ENCODE data around the gene ZNF529. TPM values are rescaled to one million over a fixed set of nuclear protein-coding genes. Genes with fewer than 3 reads are reported as not detected.
A peak's percentile ranks its signal among the peaks of the same experiment; 100 is the strongest.

The ZNF529 gene
- total RNA-seq, 4 donors from 2014 or later: 11.0 to 15.9 (median 13.1) TPM

DNA sequence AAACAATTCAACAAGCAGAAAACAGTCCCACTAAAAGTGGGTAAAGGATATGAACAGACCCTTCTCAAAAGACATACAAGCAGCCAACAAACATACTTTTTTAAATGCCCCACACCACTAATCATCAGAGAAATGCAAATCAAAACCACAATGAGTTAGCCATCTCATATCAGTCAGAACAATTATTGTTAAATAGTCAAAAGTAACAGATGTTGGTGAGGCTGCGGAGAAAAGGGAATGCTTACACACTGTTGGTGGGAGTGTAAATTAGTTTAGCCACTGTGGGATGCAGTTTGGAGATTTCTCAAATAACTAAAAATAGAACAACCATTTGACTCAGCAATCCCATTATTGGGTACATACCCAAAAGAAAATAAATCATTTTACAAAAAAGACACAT is 8.7 kb downstream of the ZNF529 start:
- Histone ChIP-seq H3K36me3 (peaks cover 0 to 100% (median 25%) of the 10 kb centered on the region in 3 donors), H3K27me3 (no peaks in the 10 kb centered on the region), H3K9me3 (peaks cover 0 to 100% (median 53%) of the 10 kb centered on the region in 4 donors), H3K27ac (no peak overlapping the region), H3K4me3 (no peak overlapping the region), H3K4me1 (no peaks in the 10 kb centered on the region)
- no peak for DNase-seq (ENCODE audit: low spot score in 2 of 2)
- WGBS, 2 donors: 89 to 100% methylated on average over 1 of the region's 1 CpG
- TF ChIP-seq, protein P1, sequence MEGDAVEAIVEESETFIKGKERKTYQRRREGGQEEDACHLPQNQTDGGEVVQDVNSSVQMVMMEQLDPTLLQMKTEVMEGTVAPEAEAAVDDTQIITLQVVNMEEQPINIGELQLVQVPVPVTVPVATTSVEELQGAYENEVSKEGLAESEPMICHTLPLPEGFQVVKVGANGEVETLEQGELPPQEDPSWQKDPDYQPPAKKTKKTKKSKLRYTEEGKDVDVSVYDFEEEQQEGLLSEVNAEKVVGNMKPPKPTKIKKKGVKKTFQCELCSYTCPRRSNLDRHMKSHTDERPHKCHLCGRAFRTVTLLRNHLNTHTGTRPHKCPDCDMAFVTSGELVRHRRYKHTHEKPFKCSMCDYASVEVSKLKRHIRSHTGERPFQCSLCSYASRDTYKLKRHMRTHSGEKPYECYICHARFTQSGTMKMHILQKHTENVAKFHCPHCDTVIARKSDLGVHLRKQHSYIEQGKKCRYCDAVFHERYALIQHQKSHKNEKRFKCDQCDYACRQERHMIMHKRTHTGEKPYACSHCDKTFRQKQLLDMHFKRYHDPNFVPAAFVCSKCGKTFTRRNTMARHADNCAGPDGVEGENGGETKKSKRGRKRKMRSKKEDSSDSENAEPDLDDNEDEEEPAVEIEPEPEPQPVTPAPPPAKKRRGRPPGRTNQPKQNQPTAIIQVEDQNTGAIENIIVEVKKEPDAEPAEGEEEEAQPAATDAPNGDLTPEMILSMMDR (IDR thresholded peaks at IDR 0.05): no peak
- TF ChIP-seq POLR2A (IDR thresholded peaks at IDR 0.05) (no peak), EP300 (IDR thresholded peaks at IDR 0.05) (no peak)

DNA sequence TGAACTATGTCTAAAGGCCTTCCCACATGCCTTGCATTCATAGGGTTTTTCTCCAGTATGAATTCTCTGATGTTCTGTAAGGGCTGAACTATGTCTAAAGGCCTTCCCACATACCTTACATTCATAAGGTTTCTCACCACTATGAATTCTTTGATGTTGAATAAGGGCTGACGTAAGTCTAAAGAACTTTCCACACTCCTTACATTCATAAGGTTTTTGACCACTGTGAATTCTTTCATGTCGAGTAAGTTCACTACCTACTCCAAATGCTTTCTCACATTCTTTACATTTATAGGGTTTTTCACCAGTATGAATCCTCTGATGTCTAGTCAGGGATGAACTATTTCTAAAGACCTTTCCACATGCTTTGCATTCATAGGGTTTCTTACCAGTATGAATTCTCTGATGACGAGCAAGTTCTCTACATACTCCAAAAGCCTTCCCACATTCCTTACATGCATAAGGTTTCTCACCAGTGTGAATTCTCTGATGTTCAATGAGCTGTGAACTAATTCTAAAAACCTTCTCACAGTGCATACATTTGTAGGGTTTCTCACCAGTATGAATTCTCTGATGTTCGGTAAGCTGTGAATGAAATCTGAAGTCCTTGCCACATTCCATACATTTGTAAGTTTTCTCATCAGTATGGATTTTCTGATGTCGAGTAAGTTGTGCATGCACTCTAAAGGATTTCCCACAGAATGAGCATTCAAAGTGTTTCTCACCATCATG is 25.9 kb downstream of the ZNF529 start:
- H3K27ac ChIP-seq: no peak overlapping the region
- no peak for TF ChIP-seq EP300 (IDR thresholded peaks at IDR 0.05)
- TF ChIP-seq POLR2A (IDR thresholded peaks at IDR 0.05): no peak
- TF ChIP-seq, protein P1 (IDR thresholded peaks at IDR 0.05): no peak
- no peak overlapping the region for H3K4me3 ChIP-seq
- DNase-seq (ENCODE audit: low spot score in 2 of 2): no peak
- peaks cover 9 to 100% (median 47%) of the 10 kb centered on the region in 3 donors for H3K36me3 ChIP-seq
- H3K27me3 ChIP-seq: no peaks in the 10 kb centered on the region
- WGBS, 2 donors: 95 to 99% methylated on average over 5 of the region's 5 CpGs
- H3K9me3 ChIP-seq: peaks cover 19 to 100% (median 77%) of the 10 kb centered on the region in 4 donors
- H3K4me1 ChIP-seq: no peaks in the 10 kb centered on the region

DNA sequence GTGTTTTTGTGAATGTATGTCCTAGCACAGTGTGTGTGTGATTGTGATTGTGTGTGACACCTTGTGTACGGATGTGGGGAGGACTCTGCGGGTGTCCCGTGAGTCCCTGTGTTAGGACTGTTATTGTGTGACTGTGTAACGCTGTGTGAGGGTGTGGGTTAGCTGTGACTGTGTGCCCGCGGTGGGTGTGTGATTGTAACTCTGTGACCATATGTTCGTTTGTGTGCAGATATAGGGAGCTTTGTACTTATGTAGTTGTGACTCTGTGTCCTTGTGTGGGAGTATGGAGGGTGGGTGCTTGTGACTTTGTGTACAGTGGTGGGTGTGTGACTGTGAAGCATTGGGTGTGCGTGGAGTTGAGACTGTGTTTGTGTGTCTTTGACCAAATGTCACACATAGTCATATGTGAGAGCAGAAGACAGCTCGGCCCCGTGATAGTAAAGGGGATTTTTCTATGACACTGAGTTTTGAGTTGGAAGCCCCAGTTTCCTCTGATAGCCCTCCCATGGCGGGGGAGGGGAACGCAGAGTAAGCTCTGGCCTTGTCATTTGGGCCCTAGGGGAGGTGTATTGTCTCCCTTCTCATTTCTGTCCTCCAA is 44.1 kb downstream of the ZNF529 start:
- peaks cover 0 to 26% (median 7%) of the 10 kb centered on the region in 4 donors for H3K4me1 ChIP-seq
- H3K27ac ChIP-seq: peak overlapping the region; percentile 86 to 92 (median 90)
- WGBS, 2 donors: 12% methylated on average over 12 of the region's 12 CpGs
- TF ChIP-seq, protein P1 (IDR thresholded peaks at IDR 0.05): no peak
- TF ChIP-seq POLR2A (IDR thresholded peaks at IDR 0.05): no peak
- TF ChIP-seq EP300 (IDR thresholded peaks at IDR 0.05): no peak
- no peak for DNase-seq (ENCODE audit: low spot score in 2 of 2)
- peaks cover 0 to 71% (median 19%) of the 10 kb centered on the region in 4 donors for H3K9me3 ChIP-seq
- peak overlapping the region; percentile 53 to 83 (median 74) for H3K4me3 ChIP-seq
- H3K27me3 ChIP-seq: no peaks in the 10 kb centered on the region
- peaks cover 0 to 62% (median 14%) of the 10 kb centered on the region in 3 donors for H3K36me3 ChIP-seq

DNA sequence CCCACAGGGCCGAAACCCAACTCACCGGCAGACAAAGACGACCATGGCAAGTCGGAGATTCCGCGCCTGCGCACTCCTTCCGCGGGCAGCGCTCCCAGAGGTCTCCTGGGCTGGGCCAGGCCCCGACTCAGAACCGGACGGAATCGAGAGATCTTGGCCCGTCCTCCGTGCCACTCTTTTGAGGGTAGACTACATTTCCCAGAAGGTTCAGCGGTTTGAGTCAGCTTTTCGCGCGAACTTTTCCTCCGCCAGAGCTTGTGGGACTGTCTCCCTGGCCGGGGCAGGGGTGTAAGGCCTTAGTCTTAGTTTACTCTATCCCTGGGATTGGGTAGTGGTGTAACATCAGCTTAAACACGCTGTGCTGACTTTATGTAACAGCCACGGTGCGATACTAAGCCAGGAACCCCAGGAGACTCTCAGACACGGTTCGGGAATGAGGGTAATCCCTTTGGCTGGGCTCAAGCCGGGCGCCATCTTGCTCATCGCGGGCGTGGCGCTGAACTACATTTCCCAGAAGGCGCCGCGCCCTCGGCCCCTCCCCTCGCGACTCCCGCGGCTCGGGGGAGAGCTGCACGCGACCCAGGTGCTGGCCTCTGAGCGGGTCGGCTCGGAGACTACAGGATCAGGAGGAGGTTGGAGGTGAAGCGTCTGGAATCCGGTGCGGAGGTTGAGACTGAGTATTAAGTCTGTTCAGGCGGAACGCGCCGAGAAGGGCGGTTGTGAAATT is 44.7 kb downstream of the ZNF529 start, which contains the start of gene ZNF260:
Gene ZNF260, minus strand, starts transcription at position 78 of the 727 bp plus-strand sequence. CDS start 13,033 bp downstream, outside the sequence.
- peaks cover 0 to 71% (median 19%) of the 10 kb centered on the region in 4 donors for H3K9me3 ChIP-seq
- 0% methylated on average over 55 of the region's 55 CpGs for WGBS, 2 donors
- peak within 1 kb of the TSS; percentile 86 to 92 (median 90) for H3K27ac ChIP-seq
- DNase-seq (ENCODE audit: low spot score in 2 of 2): peak; percentile 89 to 95
- peaks cover 0 to 62% (median 14%) of the 10 kb centered on the region in 3 donors for H3K36me3 ChIP-seq
- H3K4me3 ChIP-seq: peak within 1 kb of the TSS; percentile 53 to 83 (median 74)
- TF ChIP-seq EP300 (IDR thresholded peaks at IDR 0.05) (peak; percentile 45 to 91), POLR2A (IDR thresholded peaks at IDR 0.05) (peak in 1 of 2 donors; percentile 57)
- TF ChIP-seq, protein P1 (IDR thresholded peaks at IDR 0.05): peak in 2 of 5 experiments; percentile 23 to 48
- H3K4me1 ChIP-seq: peaks cover 0 to 26% (median 7%) of the 10 kb centered on the region in 4 donors
- no peaks in the 10 kb centered on the region for H3K27me3 ChIP-seq
